GM19023 (cell line): Measurements from ENCODE around the gene BICC1.

Source experiments
- ATAC-seq: cut with Tn5 transposase; IDR thresholded peaks from one replicate; pipeline ENCODE4 v1.9.1; 2021; ENCODE audit warnings: mild to moderate bottlenecking, moderate library complexity; ENCODE audit not compliant: unreplicated experiment

Gene BICC1

DNA sequence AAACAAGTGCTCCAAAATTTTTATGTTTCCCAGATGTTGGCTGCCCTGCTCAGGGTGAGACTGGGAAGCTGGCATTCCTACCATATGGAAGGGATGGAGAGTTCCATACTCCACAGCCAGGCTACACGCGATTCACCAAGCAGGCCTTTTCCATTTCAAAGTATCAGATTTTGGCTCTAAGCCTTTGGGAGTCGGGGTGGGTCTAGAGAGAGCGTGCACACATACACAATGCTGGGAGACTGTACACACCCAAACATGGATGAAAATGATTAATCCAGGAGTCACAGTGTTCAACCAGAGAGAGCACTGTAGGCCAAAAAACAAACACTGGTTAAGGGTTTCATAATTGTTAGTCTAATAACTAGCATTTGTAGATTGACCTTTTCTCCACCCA, 295.0 kb downstream of the BICC1 start:
- no peak for ATAC-seq

DNA sequence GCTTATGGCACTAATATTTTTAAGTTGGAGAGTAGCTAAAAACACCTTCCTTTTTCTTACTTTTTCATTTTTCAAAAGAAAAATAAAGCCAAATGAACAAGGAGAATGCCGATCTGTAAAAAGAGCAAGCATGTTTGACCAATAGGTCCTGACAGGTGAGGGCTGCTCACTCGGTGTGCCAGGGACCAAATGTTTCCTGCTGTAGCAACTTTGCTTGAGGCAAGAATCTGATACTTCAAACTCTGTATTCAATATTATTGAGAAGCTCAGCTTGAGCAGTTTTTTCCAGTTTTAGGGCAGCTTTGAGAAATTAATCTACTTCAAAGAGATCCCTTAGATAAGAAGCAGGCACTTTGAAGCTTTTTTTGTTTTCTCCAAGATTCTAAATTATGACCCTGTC, 298.1 kb downstream of the BICC1 start:
- ATAC-seq = no peak

DNA sequence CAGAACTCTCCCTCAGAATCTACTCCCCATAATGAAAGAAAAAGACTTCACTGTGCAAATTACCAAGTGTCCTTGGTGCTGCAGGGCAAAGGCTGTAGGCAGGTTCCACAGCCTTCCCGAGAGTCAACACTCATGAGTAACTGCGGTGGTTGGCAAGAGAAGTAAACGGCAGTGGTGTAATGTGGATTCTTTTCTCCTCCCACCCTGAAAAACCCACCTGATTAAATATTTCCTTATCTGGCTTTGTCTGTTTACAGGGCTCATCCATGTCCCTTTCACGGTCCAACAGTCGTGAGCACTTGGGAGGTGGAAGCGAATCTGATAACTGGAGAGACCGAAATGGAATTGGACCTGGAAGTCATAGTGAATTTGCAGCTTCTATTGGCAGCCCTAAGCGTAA, 300.9 kb downstream of the BICC1 start:
- ATAC-seq = no peak

DNA sequence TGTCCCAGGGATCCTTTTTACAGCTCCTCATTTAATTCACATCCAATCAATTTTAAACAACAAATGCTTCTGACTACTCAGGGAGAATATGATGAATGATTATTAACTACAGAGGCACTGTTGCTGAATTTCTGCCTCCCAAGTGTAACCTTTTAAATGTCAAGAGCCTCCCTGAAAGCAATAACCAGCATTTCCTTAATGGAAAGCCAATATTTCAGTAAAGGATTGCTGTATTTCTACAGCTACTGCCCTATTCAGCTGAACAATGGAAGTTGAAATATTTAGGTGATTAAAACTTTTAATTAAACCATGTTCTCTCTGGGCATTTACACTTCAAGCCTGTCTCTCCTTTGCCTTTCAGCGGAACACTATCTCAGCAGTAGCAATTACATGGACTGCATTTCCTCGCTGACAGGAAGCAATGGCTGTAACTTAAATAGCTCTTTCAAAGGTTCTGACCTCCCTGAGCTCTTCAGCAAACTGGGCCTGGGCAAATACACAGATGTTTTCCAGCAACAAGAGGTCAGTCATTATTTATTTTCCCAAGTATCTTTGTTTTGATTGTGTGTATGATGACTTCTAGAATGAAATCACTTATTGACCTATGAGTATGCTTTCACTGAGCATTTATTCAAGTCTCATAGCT, 304.7 kb downstream of the BICC1 start:
- no peak for ATAC-seq

DNA sequence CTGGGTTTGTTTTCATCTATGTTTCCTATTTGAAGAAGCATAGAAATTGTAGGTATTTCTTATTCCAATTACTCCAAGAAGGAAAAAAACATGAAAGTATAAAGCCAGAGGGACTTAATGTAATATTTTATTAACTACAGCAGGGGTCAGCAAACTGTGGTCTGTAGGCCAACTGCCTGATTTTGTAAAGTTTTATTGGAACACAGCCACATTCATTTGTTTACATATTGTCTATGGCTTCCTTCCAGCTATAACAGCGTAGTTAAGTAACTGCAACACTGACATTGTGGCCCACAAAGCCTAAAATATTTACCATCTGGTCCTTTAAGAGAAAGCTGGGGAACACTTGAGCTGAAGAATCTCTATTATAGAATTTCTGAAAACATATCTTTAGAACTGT, 306.2 kb downstream of the BICC1 start:
- ATAC-seq = no peak

DNA sequence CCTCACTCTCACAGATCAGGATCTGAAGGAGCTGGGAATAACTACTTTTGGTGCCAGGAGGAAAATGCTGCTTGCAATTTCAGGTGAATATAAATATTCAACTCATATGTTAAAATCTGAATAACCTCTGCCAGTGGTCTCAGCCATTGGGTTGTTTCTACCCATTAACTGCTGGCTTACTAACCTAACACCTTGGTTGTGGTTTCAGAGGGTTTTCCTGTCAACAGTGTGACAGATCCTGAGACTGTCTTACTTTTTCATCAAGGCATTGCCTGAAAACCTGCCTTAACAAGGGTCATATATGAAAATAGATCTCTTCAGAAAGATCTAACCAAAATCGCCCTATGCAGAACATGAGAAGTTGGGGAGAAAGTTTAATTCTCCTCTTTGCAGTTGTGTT, 307.7 kb downstream of the BICC1 start:
- no peak for ATAC-seq

DNA sequence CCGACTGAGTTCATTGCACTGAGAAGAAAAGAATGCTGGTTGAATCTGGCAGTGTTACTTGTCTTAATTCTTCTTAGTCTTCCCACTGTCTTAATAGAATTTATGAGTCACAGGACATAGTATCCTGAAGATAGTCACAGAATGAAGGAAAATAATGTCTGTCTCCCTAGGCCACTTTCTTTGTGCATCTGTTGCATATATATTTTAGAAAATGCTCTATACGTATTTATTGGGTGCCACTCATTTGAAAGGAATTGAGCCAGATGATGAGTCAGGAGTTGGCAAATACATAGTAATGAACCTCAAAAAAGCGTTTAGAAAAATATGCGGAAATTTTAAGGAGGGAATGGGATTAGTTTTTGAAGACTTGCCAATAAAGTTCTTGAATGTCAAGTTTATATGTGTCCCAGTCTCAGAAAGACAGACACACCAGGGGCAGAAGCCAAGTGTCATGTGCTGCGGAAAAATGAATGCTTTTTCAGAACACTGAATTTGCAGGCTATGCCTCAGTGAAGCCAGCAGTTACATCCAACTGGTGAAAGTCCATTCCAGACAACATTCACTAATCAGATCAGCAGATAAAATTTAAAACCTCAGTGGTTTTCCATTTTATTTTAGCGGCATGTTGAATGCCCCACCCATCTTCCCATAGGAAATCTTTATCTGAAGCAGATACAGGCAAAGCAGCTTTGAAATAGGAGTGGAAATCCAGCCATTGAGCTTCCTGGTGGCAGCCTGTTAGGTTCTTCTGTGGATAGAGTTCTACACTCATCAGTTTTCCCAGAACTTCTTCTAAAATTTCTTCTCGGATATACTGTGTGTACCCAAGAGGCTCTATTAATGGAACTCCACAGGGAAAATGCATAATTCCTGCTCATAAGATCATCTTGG, 308.4 kb downstream of the BICC1 start:
- no peak for ATAC-seq

DNA sequence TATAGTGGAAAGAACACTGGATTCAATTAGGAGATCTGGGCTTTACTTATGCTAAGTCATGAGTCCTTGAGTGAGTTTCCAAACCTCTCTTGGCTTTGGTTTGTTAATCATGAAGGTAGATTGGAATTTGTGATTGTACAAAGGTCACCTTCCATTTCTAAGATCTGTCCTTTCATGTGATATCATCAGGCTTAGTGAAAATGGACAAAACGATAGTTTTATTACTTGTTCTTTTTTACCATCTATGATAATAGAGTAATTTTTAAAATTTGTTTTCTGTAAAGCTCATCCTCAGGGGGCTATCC, 309.0 kb downstream of the BICC1 start:
- ATAC-seq = no peak

DNA sequence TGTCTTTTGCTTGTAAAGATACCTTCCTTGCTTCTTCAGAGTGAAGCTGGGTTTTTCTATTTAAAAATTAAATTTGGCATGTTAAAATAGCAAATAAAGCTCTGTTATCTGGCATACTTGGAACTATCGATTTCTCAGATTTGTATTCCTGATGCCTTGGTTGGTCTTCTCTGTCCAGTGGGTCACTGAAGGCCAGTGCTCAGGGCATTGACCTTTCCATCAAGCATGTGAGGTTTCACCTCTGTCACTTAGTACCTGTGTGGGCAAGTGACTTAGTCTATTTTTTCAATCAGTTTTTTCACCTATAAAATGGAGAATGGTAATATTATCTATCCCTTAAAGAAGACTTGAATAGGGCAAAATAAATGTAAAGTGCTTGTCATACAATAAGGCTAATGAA, 311.3 kb downstream of the BICC1 start:
- ATAC-seq = no peak

DNA sequence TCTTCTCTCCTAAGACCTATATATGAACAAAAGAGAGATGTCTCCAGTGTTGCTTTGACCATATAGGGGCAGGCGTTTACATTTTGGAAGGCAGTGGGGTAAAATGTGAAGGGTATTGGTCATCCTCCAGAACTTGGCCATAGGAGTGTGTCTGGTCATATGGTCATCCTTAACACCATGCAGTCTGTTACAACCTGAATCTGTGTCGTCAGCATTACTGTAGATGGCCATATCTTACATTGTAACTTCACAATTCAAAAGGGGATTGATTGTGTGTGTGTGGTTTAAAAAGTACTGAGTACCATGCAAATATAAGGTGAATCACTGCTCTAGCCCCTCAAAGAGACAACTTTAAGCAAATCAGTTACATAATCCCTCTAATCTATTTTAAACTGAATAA, 311.7 kb downstream of the BICC1 start:
- no peak for ATAC-seq

DNA sequence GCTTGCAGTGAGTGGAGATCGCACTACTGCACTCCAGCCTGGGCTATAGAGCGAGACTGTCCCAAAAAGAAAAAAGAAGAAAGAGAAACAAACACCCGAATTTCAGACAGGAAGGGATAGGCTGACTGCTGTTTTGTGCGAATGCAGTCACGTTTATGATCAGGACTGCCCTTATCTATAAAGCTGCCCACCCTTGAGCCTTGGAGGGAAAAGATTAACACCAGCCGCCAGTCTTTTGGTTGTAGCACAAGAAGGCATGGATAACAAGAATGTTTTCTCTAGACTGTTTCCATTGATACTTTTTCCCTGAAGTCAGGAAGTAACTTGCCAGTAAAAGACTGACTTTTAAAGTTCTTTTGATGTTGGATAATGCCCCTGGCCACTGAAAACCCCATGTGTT, 314.0 kb downstream of the BICC1 start:
- no peak for ATAC-seq

DNA sequence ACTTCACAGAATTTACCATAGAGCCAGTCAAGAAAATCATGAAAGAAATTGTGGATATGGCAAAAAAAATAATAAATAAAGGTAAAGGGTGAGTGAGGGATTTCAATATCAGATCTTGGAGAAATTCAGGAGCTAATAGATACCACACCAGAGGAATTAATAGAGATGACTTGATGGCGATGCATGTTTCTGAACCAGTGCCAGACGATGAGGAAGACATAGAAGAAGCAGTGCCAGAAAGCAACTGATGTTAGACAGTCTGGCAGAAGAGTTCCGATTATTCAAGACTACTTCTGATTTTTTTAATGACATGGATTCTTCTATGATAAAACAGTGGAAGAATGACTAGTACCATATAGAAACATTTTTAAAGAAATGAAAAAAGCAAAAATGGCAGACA, 314.7 kb downstream of the BICC1 start:
- ATAC-seq = no peak

DNA sequence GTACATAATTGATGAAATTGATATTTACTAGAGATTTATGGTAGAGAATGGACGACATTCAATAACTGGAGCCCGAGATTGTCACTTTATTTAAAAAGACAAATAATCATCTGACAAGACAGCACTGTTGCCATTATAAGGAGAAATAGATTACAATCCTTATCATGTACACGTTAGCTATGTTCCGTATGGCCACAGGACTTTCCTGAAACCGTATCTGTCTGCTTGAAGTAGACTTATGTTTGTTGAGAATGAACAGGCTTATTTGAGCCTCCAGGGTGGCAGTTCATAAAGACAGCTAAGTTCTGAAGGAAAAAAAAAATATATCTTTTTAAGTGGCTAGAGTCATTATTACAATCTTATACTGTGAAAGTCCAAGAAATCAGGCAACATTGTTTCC, 317.2 kb downstream of the BICC1 start:
- no peak for ATAC-seq

DNA sequence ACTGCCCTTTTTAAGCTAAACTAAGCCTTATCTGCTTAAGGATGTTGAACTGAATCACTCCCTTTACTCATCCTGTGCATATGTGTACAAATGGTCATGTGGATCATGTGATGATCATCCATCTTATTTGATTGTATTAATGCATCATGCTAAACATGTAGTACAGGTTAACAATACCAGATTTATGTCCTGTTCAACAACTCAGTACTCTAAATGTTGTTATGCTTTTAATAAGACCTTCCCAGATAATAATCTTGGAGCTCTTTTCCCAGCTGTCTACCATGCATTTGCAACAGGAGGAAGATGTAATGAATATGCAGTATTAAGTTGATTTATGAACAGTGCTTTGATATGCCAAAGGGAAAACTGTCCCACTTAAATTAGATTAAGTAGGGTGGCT, 318.0 kb downstream of the BICC1 start:
- ATAC-seq = no peak

DNA sequence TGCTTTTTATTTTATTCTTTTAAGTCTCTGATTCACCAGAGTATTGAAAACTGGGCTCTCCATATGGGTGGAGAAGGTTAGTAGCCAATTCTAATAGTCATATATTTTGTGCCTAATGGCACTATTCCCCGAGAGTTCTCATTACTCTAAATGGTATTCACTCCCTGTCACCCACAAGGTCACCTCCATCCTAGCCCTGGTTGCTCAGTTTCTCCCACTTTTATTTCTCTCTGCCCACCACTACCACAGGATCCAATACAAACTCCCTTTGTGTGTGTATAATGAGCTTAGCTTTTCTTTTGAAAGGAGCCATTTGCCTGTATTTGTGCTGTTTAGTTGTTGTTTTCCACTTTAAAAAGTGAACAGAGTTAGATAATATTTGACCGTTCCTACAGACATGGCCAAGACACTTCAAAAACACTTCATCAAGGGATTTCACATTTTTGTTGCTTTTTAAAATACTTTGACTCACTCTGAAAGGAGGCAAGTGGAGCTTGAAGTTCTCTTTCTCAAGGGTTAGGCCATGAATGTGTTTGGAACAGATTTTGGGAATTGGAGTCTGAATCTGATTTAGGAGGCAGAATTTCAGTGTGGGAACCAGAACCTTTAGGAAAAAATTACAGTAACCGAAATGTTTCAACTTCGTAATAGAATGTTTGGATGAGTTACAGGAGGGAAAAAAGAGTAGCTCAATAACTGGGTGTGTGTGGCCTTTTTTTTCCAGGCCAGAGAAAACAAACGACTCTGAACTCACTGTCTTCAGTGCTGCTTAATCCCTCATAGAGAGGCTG, 321.3 kb downstream of the BICC1 start:
- ATAC-seq = no peak

DNA sequence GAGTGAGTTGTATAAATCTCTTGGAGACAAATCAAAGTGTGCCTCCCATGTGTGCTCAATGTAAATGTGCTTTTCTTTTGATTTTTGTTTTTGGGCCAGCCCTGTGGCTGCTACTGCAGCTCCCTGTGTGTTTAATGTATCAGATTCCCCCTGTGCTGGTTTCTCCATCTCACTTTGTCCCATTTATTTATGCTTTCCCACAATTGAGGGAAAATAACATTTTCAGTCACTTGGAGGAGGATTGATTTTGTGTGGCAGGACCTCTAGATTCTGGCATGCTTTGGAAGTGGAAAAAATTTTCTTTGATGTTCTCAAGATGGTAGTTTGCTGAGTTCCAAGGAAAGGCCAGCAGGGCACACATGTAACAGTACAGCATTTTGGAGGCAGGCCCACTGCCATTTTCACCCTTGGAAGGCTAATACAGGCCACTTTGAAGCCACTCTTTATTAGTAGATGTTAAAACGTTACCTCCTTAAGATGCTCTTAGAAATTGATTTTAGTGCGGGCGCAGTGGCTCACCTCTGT, 323.6 kb downstream of the BICC1 start:
- no peak for ATAC-seq

DNA sequence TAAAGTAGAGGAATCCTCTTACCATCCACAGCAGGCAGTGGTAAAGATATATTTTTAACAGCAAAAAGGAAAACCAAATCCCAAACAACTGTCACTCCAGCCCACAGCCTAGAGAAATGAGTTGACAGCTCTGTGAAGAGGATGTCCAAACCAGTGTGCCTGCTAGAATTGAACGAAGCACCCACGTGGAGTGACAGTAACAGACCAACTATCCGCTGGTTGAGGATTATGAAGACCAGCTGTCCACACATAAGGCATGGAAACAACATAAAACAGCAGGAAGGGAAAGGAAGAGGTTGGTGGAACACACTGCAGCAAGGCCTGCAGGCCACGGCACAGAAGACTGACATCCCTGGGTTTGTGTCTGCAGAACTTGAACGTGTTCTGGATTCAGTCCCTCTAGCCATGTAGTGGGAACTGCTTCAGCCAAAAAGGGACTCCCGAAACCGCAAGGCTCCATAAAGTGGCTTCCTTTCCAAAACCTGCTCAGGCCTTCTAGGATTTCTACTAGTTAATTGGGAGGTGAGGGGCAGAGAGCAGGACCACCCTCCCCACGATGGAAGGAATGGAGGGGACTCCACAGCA, 324.4 kb downstream of the BICC1 start:
- ATAC-seq = no peak

DNA sequence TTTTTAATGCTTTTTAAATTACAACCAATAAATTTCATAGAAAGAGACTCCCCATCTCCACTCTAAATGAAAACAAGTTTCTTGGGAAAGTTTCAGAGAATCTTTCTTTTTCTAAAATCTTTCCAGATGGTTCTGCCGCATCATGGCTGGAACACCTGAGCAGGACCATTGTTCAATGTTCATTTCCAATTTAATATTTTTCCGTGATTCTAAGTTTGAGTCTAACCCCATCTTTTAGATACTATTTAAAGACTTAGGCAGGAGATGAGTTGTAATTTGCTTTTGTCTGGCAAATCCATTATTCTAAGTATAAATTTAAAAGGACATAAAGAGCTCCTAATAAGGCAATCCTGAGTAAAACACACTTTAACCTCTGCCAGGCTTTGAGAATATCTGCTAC, 325.2 kb downstream of the BICC1 start:
- no peak for ATAC-seq

DNA sequence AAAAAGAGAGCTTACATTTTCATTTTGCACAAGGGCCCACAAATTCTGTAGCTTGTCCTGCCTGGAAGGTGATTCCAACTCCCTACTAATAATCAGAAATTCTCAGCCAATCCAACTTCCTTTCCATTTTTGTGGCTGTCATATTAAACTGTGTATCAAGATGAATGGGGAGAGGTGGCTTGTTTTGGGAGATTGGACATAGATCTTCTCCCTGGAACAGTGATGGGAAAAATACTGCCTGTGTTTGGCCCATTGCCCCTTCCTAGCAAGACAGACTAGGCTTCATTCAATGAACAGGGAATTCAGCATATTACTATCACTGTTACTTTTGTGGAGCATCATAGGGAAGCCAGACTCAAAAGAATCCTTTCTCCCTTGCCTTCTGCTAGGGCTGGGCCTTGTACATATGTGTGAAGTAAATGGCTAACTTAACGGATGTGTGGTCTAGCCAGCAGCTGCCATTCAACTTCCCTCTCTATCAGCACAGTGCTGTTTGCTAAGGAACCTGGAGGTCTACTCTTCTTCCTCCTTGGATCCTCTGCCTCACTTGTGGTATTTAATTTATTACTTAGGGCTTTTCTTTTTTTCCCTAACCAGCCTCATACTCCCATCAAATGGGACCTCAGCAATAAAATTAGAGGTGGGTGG, 326.0 kb downstream of the BICC1 start:
- ATAC-seq = no peak

DNA sequence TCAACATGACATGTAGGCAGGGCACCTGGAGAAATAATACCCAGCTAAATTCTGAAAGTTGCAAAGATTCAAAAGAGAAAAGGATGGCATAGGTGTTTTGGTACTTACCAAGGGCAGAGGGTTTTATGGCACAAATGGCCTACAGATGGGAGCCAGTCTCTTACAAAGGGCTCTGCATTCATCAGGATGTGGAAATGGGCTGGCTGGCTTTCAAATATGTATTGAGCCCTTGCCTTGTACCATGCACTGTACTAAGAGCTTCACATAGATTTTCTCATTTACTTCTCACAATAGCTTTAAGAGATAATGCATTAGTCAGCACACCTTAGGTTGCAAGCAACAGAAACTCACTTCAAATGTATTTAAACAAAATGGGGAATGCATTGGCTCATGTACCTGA, 327.1 kb downstream of the BICC1 start:
- no peak for ATAC-seq
